SU-DHL-6 (cell line): ENCODE data around the gene TCF7L1.

Source experiments
- CTCF ChIP-seq: fragments of 200-600 bp; sonication (generic); IDR thresholded peaks from one replicate; pipeline ENCODE4 v1.5.1; 2017; ENCODE audit warnings: antibody characterized with exemption, mild to moderate bottlenecking, low read length, moderate library complexity; ENCODE audit not compliant: insufficient read depth, poor library complexity, severe bottlenecking
- EZH2phosphoT487 ChIP-seq: fragments of 200-600 bp; sonication (generic), shearing (Covaris generic); conservative IDR thresholded peaks from 2 replicates; pipeline ENCODE4 v1.6.1; 2018; ENCODE audit warnings: mild to moderate bottlenecking, antibody characterized with exemption, low read length, moderate library complexity, mixed read lengths

DNA sequence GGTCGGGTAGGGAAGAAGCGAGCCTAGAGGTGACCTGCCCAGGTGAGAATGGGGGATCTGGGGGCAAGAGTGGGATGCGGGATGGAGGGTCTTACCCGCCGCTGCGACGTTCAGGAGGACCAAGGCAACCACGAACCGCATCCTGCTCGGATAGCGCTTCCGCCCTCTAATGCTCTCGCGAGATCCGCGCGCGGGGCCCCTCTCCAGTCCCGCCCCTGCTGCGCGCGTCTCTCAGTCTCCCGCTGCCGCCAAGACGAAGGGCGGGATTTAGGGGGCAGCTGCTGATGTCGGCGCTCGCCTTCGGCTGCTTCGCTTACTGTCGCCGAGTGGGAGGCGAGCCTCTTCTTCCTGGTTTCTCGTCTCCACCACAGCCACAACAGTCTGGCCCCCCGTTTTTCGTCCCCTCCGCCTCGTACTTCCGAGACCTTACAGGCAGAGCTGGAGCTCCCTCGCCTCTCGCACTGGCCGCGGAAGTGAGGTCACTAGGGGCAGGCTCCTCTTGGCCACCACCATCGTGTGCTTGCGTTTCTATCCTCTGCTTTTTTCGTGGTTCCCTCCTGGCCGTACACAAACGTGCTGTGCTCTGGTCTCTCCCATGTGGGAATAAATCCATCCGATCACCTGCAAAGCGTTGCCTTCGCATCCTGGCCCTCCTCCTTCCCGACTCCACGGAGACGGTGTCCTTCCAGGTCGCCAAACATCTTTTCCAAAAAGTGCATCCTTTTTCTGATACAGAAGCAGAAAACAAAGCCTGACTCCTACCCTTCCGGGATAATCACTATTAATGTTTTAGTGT is 194.8 kb downstream of the TCF7L1 start, which contains the start of gene TGOLN2:
- TF ChIP-seq CTCF (no peak), EZH2phosphoT487 (no peak)
